Ureter (tissue), 1 donor: ENCODE data around the gene KRTAP4-3. TPM values are rescaled to one million over a fixed set of nuclear protein-coding genes. Genes with fewer than 3 reads are reported as not detected.
"Not testable (repeated sequence)": the region's sequence is repeated elsewhere in the genome, so short reads cannot be mapped to it uniquely, and the experiment has no call there.

Source experiments
- DNase-seq: peaks from one replicate; pipeline ENCODE4 v3.0.0-alpha.2; 2020; ENCODE audit warnings: low spot score
- total RNA-seq: library from RNA; stranded (reverse); gene quantifications from one replicate; pipeline ENCODE4 v1.2.4, GENCODE V29; 2023
- donor health status: DM: yes; HTN: yes; CAD: no.

The KRTAP4-3 gene
- total RNA-seq, 1 donor from 2014 or later, result not detected

DNA sequence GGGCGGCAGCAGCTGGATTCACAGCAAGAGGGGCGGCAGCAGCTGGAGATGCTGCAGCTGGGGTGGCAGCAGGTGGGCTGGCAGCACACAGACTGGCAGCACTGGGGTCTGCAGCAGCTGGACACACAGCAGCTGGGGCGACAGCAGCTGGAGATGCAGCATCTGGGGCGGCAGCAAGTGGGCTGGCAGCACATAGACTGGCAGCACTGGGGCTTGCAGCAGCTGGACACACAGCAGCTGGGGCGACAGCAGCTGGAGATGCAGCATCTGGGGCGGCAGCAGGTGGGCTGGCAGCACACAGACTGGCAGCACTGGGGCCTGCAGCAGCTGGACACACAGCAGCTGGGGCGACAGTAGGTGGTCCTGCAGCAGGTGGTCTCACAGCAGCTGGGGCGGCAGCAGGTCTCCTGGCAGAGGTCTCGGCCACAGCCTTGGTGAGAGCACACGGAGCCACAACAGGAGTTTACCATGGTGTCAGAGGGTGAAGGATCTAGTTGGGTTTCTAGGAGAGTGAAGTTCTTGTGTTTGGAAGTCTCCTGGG is 50.1 kb downstream of the KRTAP4-3 start, which contains the start of gene KRTAP4-11:
Gene KRTAP4-11, minus strand, starts transcription at position 528 of the 541 bp plus-strand sequence. Its CDS starts 58 bp downstream, at position 470.
- DNase-seq, result not testable (repeated sequence)

Other genes starting within 250 kb of the KRTAP4-3 start
- 3.9 TPM for gene KRT23, start 230.6 kb downstream of the KRTAP4-3 start, total RNA-seq
- not detected for gene KRT39, start 201.3 kb downstream of the KRTAP4-3 start, total RNA-seq
- not detected for gene KRT40, start 183.9 kb downstream of the KRTAP4-3 start, total RNA-seq
- gene KRTAP3-3, start 174.1 kb downstream of the KRTAP4-3 start, total RNA-seq, result not detected
- gene KRTAP3-2, start 168.3 kb downstream of the KRTAP4-3 start, total RNA-seq, result not detected
- gene KRTAP3-1, start 159.1 kb downstream of the KRTAP4-3 start, total RNA-seq, result not detected
- gene KRTAP1-5, start 141.0 kb downstream of the KRTAP4-3 start, total RNA-seq, result not detected
- gene KRTAP1-4, start 138.0 kb downstream of the KRTAP4-3 start, total RNA-seq, result not detected
- gene KRTAP1-3, start 133.3 kb downstream of the KRTAP4-3 start, total RNA-seq, result not detected
- not detected for gene KRTAP1-1, start 126.8 kb downstream of the KRTAP4-3 start, total RNA-seq
- not detected for gene KRTAP2-1, start 120.9 kb downstream of the KRTAP4-3 start, total RNA-seq
- not detected for gene KRTAP2-2, start 113.0 kb downstream of the KRTAP4-3 start, total RNA-seq
- not detected for gene KRTAP2-3, start 108.1 kb downstream of the KRTAP4-3 start, total RNA-seq
- gene KRTAP2-4, start 102.3 kb downstream of the KRTAP4-3 start, total RNA-seq, result not detected
- not detected for gene KRTAP4-7, start 84.1 kb downstream of the KRTAP4-3 start, total RNA-seq
- not detected for gene KRTAP4-8, start 70.1 kb downstream of the KRTAP4-3 start, total RNA-seq
- not detected for gene KRTAP4-16, start 66.0 kb downstream of the KRTAP4-3 start, total RNA-seq
- not detected for gene KRTAP4-9, start 62.8 kb downstream of the KRTAP4-3 start, total RNA-seq
- gene KRTAP4-11, start 49.8 kb downstream of the KRTAP4-3 start, total RNA-seq, result not detected
- gene KRTAP4-12, start 44.0 kb downstream of the KRTAP4-3 start, total RNA-seq, result not detected
- not detected for gene KRTAP4-6, start 27.7 kb downstream of the KRTAP4-3 start, total RNA-seq
- not detected for gene KRTAP4-5, start 18.4 kb downstream of the KRTAP4-3 start, total RNA-seq
- not detected for gene KRTAP4-4, start 7.5 kb downstream of the KRTAP4-3 start, total RNA-seq
- gene KRTAP4-2, start 10.0 kb upstream of the KRTAP4-3 start, total RNA-seq, result not detected
- not detected for gene KRTAP4-1, start 16.7 kb upstream of the KRTAP4-3 start, total RNA-seq
- gene KRTAP9-1, start 21.7 kb upstream of the KRTAP4-3 start, total RNA-seq, result not detected
- gene KRTAP9-2, start 58.4 kb upstream of the KRTAP4-3 start, total RNA-seq, result not detected
- gene KRTAP9-3, start 64.2 kb upstream of the KRTAP4-3 start, total RNA-seq, result not detected
- gene KRTAP9-8, start 69.8 kb upstream of the KRTAP4-3 start, total RNA-seq, result not detected
- not detected for gene KRTAP9-4, start 81.5 kb upstream of the KRTAP4-3 start, total RNA-seq
- not detected for gene KRTAP9-9, start 87.2 kb upstream of the KRTAP4-3 start, total RNA-seq
- gene KRTAP9-6, start 97.2 kb upstream of the KRTAP4-3 start, total RNA-seq, result not detected
- not detected for gene KRTAP9-7, start 107.5 kb upstream of the KRTAP4-3 start, total RNA-seq
- gene KRTAP29-1, start 134.6 kb upstream of the KRTAP4-3 start, total RNA-seq, result not detected
- gene KRTAP16-1, start 141.1 kb upstream of the KRTAP4-3 start, total RNA-seq, result not detected
- not detected for gene KRTAP17-1, start 147.5 kb upstream of the KRTAP4-3 start, total RNA-seq
- not detected for gene KRT33A, start 182.6 kb upstream of the KRTAP4-3 start, total RNA-seq
- gene KRT33B, start 201.6 kb upstream of the KRTAP4-3 start, total RNA-seq, result not detected
- gene KRT34, start 214.1 kb upstream of the KRTAP4-3 start, total RNA-seq, result not detected
- gene KRT31, start 229.4 kb upstream of the KRTAP4-3 start, total RNA-seq, result not detected